Subcutaneous adipose tissue (tissue), 4 donors: ENCODE results near the gene BTBD17. TPM values are rescaled to one million over a fixed set of nuclear protein-coding genes. Genes with fewer than 3 reads are reported as not detected.

Source experiments
- total RNA-seq, 4 donors: library from RNA; depleted of rRNA; stranded (reverse); fragments of >200 nt; gene quantifications; one replicate each; pipeline ENCODE4 v1.1.0, GENCODE V29; 2016
- TF ChIP-seq, protein P1 (sequence below): fragments of 450-650 bp; IDR thresholded peaks from one replicate; pipeline ENCODE4 v1.5.1; 2016; ENCODE audit warnings: low read depth, mild to moderate bottlenecking, control low read depth, antibody characterized with exemption, moderate library complexity

Gene BTBD17
- total RNA-seq, 4 donors from 2014 or later: not detected

DNA sequence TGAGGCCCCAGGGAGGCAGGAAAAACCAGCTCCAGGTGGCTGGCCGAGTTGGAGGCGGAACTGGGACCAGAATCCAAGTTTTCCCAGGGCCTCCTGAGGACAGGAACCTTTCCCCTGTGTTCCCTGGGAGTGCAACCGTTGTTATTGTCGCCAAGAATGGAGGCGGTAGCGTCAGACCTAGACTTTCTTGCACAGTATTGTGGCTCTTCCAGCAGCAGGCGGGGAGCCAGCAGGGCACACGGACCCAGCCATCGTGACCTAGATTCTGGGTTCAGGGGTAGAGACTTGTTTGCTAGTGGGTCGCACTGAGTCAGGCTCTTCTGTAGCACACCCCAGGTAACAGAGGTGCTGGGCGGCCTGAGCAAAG lies 36.3 kb downstream of the BTBD17 start:
- TF ChIP-seq, protein P1, sequence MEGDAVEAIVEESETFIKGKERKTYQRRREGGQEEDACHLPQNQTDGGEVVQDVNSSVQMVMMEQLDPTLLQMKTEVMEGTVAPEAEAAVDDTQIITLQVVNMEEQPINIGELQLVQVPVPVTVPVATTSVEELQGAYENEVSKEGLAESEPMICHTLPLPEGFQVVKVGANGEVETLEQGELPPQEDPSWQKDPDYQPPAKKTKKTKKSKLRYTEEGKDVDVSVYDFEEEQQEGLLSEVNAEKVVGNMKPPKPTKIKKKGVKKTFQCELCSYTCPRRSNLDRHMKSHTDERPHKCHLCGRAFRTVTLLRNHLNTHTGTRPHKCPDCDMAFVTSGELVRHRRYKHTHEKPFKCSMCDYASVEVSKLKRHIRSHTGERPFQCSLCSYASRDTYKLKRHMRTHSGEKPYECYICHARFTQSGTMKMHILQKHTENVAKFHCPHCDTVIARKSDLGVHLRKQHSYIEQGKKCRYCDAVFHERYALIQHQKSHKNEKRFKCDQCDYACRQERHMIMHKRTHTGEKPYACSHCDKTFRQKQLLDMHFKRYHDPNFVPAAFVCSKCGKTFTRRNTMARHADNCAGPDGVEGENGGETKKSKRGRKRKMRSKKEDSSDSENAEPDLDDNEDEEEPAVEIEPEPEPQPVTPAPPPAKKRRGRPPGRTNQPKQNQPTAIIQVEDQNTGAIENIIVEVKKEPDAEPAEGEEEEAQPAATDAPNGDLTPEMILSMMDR: no peak

DNA sequence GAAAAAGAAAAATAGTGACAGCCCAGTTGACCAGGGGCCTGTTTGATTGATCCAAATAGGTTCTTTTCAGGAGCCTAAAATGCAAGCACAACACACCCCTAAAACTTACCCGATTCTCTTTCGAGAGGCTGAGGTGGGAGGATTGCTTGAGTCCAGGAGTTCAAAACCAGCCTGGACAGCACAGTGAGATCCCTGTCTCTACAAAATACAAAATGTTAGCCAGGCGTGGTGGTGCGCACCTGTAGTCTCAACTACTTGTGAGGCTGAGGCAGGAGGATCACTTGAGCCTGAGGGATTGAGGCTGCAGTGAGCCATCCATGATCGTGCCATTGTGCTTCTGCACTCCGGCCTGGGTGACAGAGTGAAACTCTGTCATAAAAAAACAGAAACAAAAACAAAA lies 37.1 kb downstream of the BTBD17 start:
- TF ChIP-seq, protein P1: no peak

DNA sequence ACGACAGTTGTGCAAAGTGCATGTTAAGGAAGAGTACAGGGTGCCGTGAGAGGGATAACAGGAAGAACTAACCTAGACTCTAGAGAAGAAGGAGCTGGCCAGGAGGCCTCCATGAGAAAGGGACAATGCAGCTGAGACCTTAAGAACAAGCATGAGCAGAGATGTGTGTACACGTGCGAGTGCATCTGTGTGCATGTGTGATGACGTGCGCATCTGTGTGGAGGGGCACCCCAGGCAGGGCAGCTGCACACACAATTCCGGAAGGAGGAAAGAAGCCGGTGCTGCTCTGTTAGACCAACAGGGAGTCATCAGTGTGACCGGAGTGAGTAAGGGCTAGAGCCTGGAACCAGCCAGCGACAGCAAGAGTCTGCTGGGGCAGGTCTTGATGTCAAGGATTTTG lies 43.3 kb downstream of the BTBD17 start:
- TF ChIP-seq, protein P1: no peak

DNA sequence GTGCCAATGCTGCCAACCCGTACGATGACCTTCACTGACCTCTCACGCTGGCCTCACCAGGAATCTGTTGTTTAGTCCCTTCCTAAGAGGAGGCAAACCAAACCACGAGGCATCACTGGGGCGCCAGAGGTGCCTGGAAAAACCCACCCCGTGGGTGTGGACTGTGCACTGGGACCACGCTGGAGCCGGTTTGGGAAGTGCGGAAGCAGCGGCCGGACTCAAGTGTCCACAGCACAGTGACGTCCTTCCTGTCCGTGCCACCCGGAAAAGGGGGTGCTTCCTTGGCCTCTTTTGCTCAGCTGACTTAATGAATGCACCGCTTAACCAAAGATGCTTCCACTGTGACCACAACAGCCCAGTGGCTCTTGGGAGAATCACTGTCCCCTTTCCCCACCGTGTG lies 44.6 kb downstream of the BTBD17 start:
- TF ChIP-seq, protein P1: no peak

DNA sequence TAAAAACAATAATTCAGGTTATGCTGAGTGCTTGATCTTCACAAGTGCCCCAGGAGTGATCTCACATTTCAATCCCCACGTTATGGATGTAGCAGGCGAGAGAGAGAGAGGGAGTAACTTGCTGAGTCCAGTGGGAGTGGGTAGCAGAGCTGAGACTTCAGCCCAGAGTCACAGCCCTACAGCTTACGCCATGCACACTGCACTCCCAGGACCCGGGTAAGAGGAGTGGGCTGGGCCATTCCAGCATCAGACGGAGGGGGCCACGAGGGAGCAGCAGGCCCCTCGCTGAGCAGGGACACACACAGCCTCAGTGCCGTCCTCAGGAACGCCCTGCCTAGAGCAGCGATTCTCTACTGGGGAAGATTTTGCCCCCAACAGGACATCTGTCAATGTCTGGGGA lies 45.4 kb downstream of the BTBD17 start:
- TF ChIP-seq, protein P1: no peak

DNA sequence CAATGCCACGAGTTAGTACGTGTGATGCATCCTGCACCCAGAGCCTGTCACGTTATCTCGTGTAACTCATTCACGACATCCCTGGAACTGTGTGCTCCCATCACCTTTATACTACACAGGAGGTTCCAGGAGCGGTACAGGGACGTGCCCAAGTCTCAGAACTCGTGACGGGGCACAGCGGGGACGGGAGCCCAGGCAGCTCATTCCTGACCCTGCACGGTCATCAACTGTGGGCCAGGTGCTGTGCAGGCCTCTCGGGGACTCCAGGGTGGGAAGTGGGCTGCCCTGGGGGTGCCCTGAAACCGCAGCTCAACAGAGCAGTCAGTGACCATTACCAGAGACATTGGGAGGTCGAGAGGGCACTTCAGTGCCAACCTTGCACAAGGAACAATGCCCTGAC lies 46.8 kb downstream of the BTBD17 start:
- TF ChIP-seq, protein P1: no peak

DNA sequence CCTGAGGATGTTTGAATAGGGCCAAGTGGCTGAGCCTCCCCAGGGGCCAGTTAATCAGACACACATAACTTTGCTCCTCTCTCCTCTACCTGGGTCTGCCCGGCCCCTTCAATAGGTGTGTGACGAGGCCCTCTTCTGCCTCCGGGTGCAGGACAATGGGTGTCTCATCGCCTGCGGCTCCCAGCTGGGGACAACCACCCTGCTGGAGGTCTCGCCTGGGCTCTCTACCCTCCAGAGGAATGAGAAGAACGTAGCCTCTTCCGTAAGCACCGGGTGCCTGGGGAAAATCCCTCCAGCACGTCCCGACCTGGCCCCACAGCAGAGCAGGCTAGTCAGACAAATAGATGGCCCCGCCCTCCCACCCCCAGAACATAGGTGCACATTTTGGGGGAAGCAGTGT lies 51.8 kb downstream of the BTBD17 start:
- TF ChIP-seq, protein P1: no peak
